Pancreas (tissue), 10 donors: ENCODE data around the gene RBMS3. TPM values are rescaled to one million over a fixed set of nuclear protein-coding genes. Genes with fewer than 3 reads are reported as not detected.

Source experiments
- ATAC-seq, 4 donors: fragments of 200-7000 bp; cut with Tn5 transposase; one replicate each; pipeline versions ENCODE4 v1.8.0 to v1.9.1; 2020; ENCODE audit warnings: mild to moderate bottlenecking in 4 of 4, moderate library complexity in 4 of 4
- DNase-seq, 6 donors: peaks; one replicate each; pipeline ENCODE4 v3.0.0-alpha.2; 2020
- FAIRE-seq: peaks from 2 replicates; lab custom pipeline; 2012; peaks lifted over from hg19 to GRCh38; lab: Jason Lieb, UNC
- H3K27ac ChIP-seq, 4 donors: fragments of 200-600 bp; sonication (generic); 1 replicate in 3 of 4; 2 replicates in 1 of 4; pipeline versions ENCODE4 v1.5.0 to v1.8.0; 2020
- H3K27me3 ChIP-seq, 4 donors: fragments of 200-600 bp; one replicate each; pipeline ENCODE4 v1.8.0; 2021
- H3K36me3 ChIP-seq, 3 donors: fragments of 200-600 bp; sonication (generic) in 1 of 3; one replicate each; pipeline versions ENCODE4 v1.5.0 to v1.8.0; 2020 to 2021
- H3K4me1 ChIP-seq, 3 donors: fragments of 200-600 bp; one replicate each; pipeline ENCODE4 v1.8.0; 2021
- H3K4me3 ChIP-seq, 4 donors: fragments of 200-600 bp; sonication (generic) in 2 of 4; one replicate each; pipeline versions ENCODE4 v1.5.0 to v1.8.0; 2020 to 2021
- H3K9me3 ChIP-seq, 4 donors: fragments of 200-600 bp; one replicate each; pipeline ENCODE4 v1.8.0; 2021
- WGBS, 2 donors: extraction: QIAGEN DNeasy Blood & Tissue Kit; methylation state at CpG; one replicate each; pipeline ENCODE4 v1.1.7; 2013; 5-methylcytosine and 5-hydroxymethylcytosine counted together
- intact Hi-C, 3 donors: fragments of 100-400 bp; cut with DNase I; formaldehyde crosslinking; loops; one replicate each; pipeline versions ENCODE4 v1.11.1 to v1.14.2; 2022
- polyA plus RNA-seq, 2 donors: library from polyadenylated mRNA; stranded (reverse); fragments of 200-250 nt; gene quantifications; one replicate each; pipeline ENCODE4 v1.2.3, GENCODE V29; 2013
- total RNA-seq, 6 donors: library from RNA; stranded (reverse); fragmentation: NEBNext Ultra II Directional in 4 of 6; extraction: Animal tissue kit (Norgen Biotek cat#: 25700) in 4 of 6; gene quantifications; one replicate each; pipeline versions ENCODE4 v1.2.1 to v1.2.4, GENCODE V29; 2021 to 2023
- TF ChIP-seq, protein P1 (sequence below), 4 donors: fragments of 200-600 bp; sonication (generic) in 3 of 4; IDR thresholded peaks; one replicate each; pipeline versions ENCODE4 v1.5.0 to v1.8.0; 2021; ENCODE audit warnings: antibody characterized with exemption in 4 of 4
- donor health status: healthy with polysubstance abuse.
- donor health status: DM: no; HTN: no; CAD: no; lungs with moderate emphysema.
- donor health status: DM: no; HTN: no; CAD: no.
- donor health status: control.
- donor health status: control.
- donor health status: Bipolar disorder and iron deficiency.
- donor health status: DM: yes; HTN: yes; CAD: no.
- donor health status: DM: no; HTN: no; CAD: no.
- donor health status: DM: no; HTN: no; CAD: no.
- donor health status: DM: yes; HTN: yes; CAD: no.

Gene RBMS3
- total and polyA plus RNA-seq, 8 donors: 4.0 to 10.0 (median 6.6) TPM

DNA sequence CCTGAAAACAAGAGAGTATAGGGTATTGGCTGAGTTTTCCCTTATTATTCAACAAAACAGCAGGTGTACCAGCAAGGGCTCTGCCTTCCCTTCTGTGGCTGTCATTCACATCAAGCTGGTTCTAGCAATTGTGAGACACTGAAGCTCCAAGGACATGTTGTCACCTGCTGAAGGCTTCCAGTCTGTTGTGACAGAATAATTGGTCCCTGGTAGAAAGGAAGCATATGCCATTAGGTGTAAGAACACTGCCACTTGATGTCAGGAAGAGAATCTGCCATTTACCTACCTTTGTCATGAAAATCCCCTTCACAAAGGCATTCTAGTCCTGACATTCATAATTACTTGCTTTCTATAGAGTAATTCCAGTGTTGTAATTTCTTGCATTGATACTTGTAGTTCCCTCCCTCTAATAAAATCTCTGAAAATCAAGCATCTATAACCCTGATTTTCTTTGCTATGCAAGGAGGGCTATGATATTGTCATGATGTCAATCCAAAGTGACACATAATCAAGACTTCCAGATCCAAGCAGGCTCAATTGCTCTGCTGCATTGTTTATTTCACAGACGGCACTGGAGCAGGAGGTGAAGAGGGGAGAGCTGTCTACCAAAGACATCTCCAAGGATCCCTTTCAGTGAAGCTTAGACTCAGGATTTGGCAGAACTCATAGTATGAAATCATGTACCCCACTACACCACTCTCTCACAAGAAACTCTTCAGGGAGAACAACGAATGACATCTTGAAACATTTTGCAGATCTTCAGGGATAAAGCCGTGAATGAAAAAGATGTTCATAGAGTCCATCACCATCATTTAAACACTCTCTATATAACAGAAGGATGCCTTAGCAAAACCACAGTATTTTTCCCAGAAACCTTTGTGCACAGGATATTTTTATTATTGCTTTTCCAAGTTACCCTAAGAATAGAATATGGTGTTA lies 425.3 kb downstream of the RBMS3 start:
- no peak for DNase-seq
- 52 to 70% methylated on average over 3 of the region's 3 CpGs for WGBS, 2 donors
- ATAC-seq: no peak
- FAIRE-seq: no peak
- H3K27me3 ChIP-seq: no peaks in the 10 kb centered on the region
- no peaks in the 10 kb centered on the region for H3K4me1 ChIP-seq
- H3K27ac ChIP-seq: no peak overlapping the region
- no peak overlapping the region for H3K4me3 ChIP-seq
- intact Hi-C loops: no loop called here
- TF ChIP-seq, protein P1, sequence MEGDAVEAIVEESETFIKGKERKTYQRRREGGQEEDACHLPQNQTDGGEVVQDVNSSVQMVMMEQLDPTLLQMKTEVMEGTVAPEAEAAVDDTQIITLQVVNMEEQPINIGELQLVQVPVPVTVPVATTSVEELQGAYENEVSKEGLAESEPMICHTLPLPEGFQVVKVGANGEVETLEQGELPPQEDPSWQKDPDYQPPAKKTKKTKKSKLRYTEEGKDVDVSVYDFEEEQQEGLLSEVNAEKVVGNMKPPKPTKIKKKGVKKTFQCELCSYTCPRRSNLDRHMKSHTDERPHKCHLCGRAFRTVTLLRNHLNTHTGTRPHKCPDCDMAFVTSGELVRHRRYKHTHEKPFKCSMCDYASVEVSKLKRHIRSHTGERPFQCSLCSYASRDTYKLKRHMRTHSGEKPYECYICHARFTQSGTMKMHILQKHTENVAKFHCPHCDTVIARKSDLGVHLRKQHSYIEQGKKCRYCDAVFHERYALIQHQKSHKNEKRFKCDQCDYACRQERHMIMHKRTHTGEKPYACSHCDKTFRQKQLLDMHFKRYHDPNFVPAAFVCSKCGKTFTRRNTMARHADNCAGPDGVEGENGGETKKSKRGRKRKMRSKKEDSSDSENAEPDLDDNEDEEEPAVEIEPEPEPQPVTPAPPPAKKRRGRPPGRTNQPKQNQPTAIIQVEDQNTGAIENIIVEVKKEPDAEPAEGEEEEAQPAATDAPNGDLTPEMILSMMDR (IDR thresholded peaks at IDR 0.05): no peak
- H3K36me3 ChIP-seq: no peaks in the 10 kb centered on the region
- H3K9me3 ChIP-seq: no peaks in the 10 kb centered on the region

DNA sequence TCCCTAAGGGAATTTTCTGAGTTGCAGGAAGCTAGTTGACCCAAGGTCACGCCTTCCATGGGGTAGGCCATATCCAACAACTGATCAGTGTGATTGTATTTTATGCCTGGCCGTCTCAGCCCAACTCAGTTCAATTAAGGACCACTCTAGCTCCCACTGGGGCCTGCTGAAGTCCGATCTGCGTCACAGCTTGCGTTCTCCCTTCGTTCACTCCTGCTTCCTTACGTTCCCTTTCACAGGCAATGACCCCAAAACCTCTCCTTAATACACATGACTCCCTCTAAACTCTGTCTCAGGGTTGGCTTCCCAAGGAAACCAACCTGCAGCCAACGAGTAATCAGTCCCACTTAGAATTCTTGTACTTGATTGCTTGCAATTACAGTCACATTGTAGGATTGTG lies 428.0 kb downstream of the RBMS3 start:
- ATAC-seq: no peak
- H3K4me3 ChIP-seq: no peak overlapping the region
- no peaks in the 10 kb centered on the region for H3K27me3 ChIP-seq
- no peaks in the 10 kb centered on the region for H3K4me1 ChIP-seq
- WGBS, 2 donors: 83 to 93% methylated on average over 8 of the region's 8 CpGs
- intact Hi-C loops: no loop called here
- TF ChIP-seq, protein P1 (IDR thresholded peaks at IDR 0.05): no peak
- H3K27ac ChIP-seq: no peak overlapping the region
- no peaks in the 10 kb centered on the region for H3K9me3 ChIP-seq
- FAIRE-seq: no peak
- DNase-seq: no peak
- H3K36me3 ChIP-seq: no peaks in the 10 kb centered on the region

DNA sequence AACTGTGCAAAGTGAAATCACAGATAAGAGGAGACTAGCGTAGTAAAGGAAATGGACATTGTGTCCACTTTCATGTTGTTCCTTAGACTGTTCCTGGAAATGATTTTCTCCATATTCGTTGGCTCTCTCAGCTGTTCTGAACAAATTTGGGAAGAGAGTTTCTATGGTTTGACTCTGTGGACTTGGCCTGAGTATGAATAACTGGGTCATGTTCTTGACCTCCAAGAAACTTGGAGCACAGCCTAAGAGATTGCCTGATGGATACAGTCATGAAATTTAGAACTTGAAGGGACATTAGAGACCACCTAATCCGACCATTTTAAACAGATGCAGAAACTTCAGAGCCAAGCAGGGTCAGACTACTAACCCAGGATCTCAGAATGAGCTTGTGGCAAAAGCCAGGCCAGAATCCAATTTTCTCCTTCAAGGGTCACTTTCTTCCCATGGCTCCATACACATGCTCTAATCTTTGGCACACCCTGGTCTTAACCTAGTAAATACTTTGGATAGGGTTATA lies 430.4 kb downstream of the RBMS3 start:
- intact Hi-C loops: no loop called here
- no peak for FAIRE-seq
- Histone ChIP-seq H3K36me3 (no peaks in the 10 kb centered on the region), H3K27ac (no peak overlapping the region), H3K9me3 (no peaks in the 10 kb centered on the region), H3K27me3 (no peaks in the 10 kb centered on the region), H3K4me3 (no peak overlapping the region), H3K4me1 (no peaks in the 10 kb centered on the region)
- TF ChIP-seq, protein P1 (IDR thresholded peaks at IDR 0.05): no peak
- WGBS, 2 donors: 51 to 69% methylated on average over 3 of the region's 3 CpGs
- ATAC-seq: peak in 1 of 4 donors; percentile 45
- no peak for DNase-seq

GRCh38 chr3:29716213-29716612 lies 435.3 kb downstream of the RBMS3 start:
- Histone ChIP-seq H3K4me1 (no peaks in the 10 kb centered on the region), H3K27ac (no peak overlapping the region), H3K27me3 (no peaks in the 10 kb centered on the region), H3K4me3 (no peak overlapping the region), H3K9me3 (no peaks in the 10 kb centered on the region), H3K36me3 (no peaks in the 10 kb centered on the region)
- DNase-seq (no peak), ATAC-seq (no peak), FAIRE-seq (no peak)
- intact Hi-C loops: no loop called here
- TF ChIP-seq, protein P1 (IDR thresholded peaks at IDR 0.05): no peak
- 57 to 70% methylated on average over 2 of the region's 2 CpGs for WGBS, 2 donors

GRCh38 chr3:29718661-29719065 lies 437.8 kb downstream of the RBMS3 start:
- Histone ChIP-seq H3K4me1 (no peaks in the 10 kb centered on the region), H3K27me3 (no peaks in the 10 kb centered on the region), H3K9me3 (no peaks in the 10 kb centered on the region), H3K27ac (no peak overlapping the region), H3K4me3 (no peak overlapping the region), H3K36me3 (no peaks in the 10 kb centered on the region)
- WGBS, 2 donors: 36% methylated on average over 3 of the region's 3 CpGs
- ATAC-seq: no peak
- no peak for DNase-seq
- intact Hi-C loops: no loop called here
- no peak for FAIRE-seq
- TF ChIP-seq, protein P1 (IDR thresholded peaks at IDR 0.05): no peak
